PC-3 (cell line): ENCODE measurements around the gene ARSD. TPM values are rescaled to one million over a fixed set of nuclear protein-coding genes. Genes with fewer than 3 reads are reported as not detected.

ENCODE experiments used
- ATAC-seq: fragments of 200-7000 bp; cut with Tn5 transposase; 2 replicates; pipeline ENCODE4 v1.9.1; 2020; ENCODE audit warnings: mild to moderate bottlenecking, moderate library complexity
- BruUV-seq: library from RNA; stranded (reverse); fragments of 400-500 nt; replicated peaks from 2 replicates; lab custom pipeline; 2021; lab: Mats Ljungman, UMichigan
- CTCF ChIA-PET: fragments of 300-600 bp; sonication (Branson Sonifier 250); formaldehyde crosslinking; loops from one replicate; lab custom pipeline; 2022; ENCODE audit warnings: antibody characterized with exemption; lab: Charles Lee
- POLR2A ChIA-PET: fragments of 300-600 bp; sonication (Branson Sonifier 250); formaldehyde crosslinking; loops from one replicate; lab custom pipeline; 2022; ENCODE audit warnings: antibody characterized with exemption; ENCODE audit not compliant: unreplicated experiment; lab: Charles Lee
- DNase-seq: peaks from one replicate; pipeline ENCODE4 v3.0.0-alpha.2; 2015
- H2AFZ ChIP-seq: fragments of 300-600 bp; sonication (generic); 2 replicates; pipeline ENCODE4 v1.6.0; 2016; ENCODE audit warnings: antibody characterized with exemption, low read length
- H3F3A ChIP-seq: fragments of 300-600 bp; sonication (generic); one replicate; pipeline ENCODE4 v1.6.0; 2017; ENCODE audit warnings: antibody characterized with exemption, low read length, control low read depth, mild to moderate bottlenecking; ENCODE audit not compliant: unreplicated experiment
- H3K27ac ChIP-seq: fragments of 300-600 bp; sonication (generic); 2 replicates; pipeline ENCODE4 v1.5.1; 2016; ENCODE audit warnings: mild to moderate bottlenecking, low read length
- H3K27me3 ChIP-seq: fragments of 300-600 bp; sonication (generic); 2 replicates; pipeline ENCODE4 v1.6.1; 2016; ENCODE audit warnings: low read length, mixed read lengths
- H3K36me3 ChIP-seq: fragments of 300-600 bp; sonication (generic); 2 replicates; pipeline ENCODE4 v1.6.1; 2016; ENCODE audit warnings: low read depth, mixed run types, low read length, mixed read lengths
- H3K4me1 ChIP-seq: fragments of 300-600 bp; sonication (generic); 2 replicates; pipeline ENCODE4 v1.5.1; 2016; ENCODE audit warnings: low read length; ENCODE audit not compliant: insufficient read depth
- H3K4me2 ChIP-seq: fragments of 300-600 bp; sonication (generic); 2 replicates; pipeline ENCODE4 v1.6.0; 2016; ENCODE audit warnings: low read length
- H3K4me3 ChIP-seq: fragments of 300-600 bp; sonication (generic); 2 replicates; pipeline ENCODE4 v1.5.1; 2016; ENCODE audit warnings: mild to moderate bottlenecking, low read length, mixed read lengths
- H3K79me2 ChIP-seq: fragments of 300-600 bp; sonication (generic); 2 replicates; pipeline ENCODE4 v1.6.1; 2017; ENCODE audit warnings: low read length, mixed read lengths
- H3K9ac ChIP-seq: fragments of 300-600 bp; sonication (generic); 2 replicates; pipeline ENCODE4 v1.6.0; 2016; ENCODE audit warnings: mild to moderate bottlenecking, low read length
- H3K9me2 ChIP-seq: fragments of 300-600 bp; sonication (generic); replicated peaks from 2 replicates; pipeline ENCODE4 v1.6.1; 2016; ENCODE audit warnings: mixed run types, low read length, mixed read lengths
- H3K9me3 ChIP-seq: fragments of 300-600 bp; sonication (generic); 2 replicates; pipeline ENCODE4 v1.6.1; 2016; ENCODE audit warnings: low read length, mixed read lengths
- H4K20me1 ChIP-seq: fragments of 300-600 bp; sonication (generic); 2 replicates; pipeline ENCODE4 v1.6.1; 2016; ENCODE audit warnings: low read length, mixed read lengths
- EZH2 ChIP-seq: fragments of 300-600 bp; sonication (generic); IDR thresholded peaks from one replicate; pipeline ENCODE4 v1.6.1; 2017; ENCODE audit warnings: antibody characterized with exemption, mild to moderate bottlenecking, low read length; ENCODE audit not compliant: unreplicated experiment
- EZH2phosphoT487 ChIP-seq: fragments of 300-600 bp; sonication (generic); IDR thresholded peaks from 2 replicates; pipeline ENCODE4 v1.6.1; 2018; ENCODE audit warnings: mild to moderate bottlenecking, antibody characterized with exemption, low read length, borderline replicate concordance
- intact Hi-C: fragments of 100-400 bp; cut with micrococcal nuclease; formaldehyde crosslinking; loops from 2 replicates; pipeline ENCODE4 v1.9.0; 2023
- total RNA-seq: library from RNA; depleted of rRNA; stranded (reverse); fragments of >200 nt; gene quantifications from 2 replicates; pipeline ENCODE4 v1.2.3, GENCODE V29; 2014
- TF ChIP-seq, protein P1 (sequence below): fragments of 300-600 bp; sonication (generic); conservative IDR thresholded peaks from 2 replicates; pipeline ENCODE4 v1.5.1; 2017; ENCODE audit warnings: antibody characterized with exemption, low read depth, mild to moderate bottlenecking, low read length

ARSD gene
- total RNA-seq, 1 experiment from 2014 or later, result 13.8 TPM

GRCh38 chrX:2972391-2972790, 43.3 kb upstream of the ARSD start:
- intact Hi-C loops, result no loop called here
- H3K9me3 ChIP-seq, result no peaks in the 10 kb centered on the region

DNA sequence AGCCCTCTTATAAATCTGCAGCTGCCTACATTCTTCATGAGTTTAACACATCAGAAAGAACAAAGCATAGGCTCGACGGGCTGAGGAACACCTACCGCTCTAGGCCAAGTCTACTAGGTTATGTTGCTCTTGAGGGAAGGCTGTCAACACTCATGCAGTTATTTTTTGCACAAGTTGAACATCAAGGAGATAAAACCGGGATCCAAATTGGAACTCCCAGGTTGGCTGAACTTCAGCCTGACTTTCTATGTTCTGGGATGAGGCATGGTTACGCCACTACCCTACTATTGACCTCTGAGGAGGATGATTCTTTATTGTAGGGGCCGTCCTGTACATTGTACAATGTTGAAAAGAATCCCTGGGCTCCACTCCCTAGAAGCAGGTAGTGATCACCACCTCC, 39.9 kb upstream of the ARSD start:
- H3K9me2 ChIP-seq, result no peaks in the 10 kb centered on the region
- ATAC-seq, result no peak
- H3K4me2 ChIP-seq, result no peak overlapping the region
- TF ChIP-seq EZH2phosphoT487 (no peak), EZH2 (no peak)
- TF ChIP-seq, protein P1, sequence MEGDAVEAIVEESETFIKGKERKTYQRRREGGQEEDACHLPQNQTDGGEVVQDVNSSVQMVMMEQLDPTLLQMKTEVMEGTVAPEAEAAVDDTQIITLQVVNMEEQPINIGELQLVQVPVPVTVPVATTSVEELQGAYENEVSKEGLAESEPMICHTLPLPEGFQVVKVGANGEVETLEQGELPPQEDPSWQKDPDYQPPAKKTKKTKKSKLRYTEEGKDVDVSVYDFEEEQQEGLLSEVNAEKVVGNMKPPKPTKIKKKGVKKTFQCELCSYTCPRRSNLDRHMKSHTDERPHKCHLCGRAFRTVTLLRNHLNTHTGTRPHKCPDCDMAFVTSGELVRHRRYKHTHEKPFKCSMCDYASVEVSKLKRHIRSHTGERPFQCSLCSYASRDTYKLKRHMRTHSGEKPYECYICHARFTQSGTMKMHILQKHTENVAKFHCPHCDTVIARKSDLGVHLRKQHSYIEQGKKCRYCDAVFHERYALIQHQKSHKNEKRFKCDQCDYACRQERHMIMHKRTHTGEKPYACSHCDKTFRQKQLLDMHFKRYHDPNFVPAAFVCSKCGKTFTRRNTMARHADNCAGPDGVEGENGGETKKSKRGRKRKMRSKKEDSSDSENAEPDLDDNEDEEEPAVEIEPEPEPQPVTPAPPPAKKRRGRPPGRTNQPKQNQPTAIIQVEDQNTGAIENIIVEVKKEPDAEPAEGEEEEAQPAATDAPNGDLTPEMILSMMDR, result no peak
- DNase-seq, result no peak
- no peaks in the 10 kb centered on the region for H3K79me2 ChIP-seq
- ChIA-PET POLR2A (no interaction called here), CTCF (no interaction called here)
- no peak overlapping the region for H3K4me3 ChIP-seq
- H3K9me3 ChIP-seq, result no peaks in the 10 kb centered on the region
- H3K36me3 ChIP-seq, result no peaks in the 10 kb centered on the region
- H4K20me1 ChIP-seq, result no peaks in the 10 kb centered on the region
- H3K4me1 ChIP-seq, result no peaks in the 10 kb centered on the region; the same call in 1 of the 2 replicates
- BruUV-seq, result no TSS peak
- intact Hi-C loops, result no loop called here
- H3K27me3 ChIP-seq, result 0 out of 2 replicates have a peak, but pooled peaks cover 7% of the 10 kb centered on the region
- H3K27ac ChIP-seq, result no peak overlapping the region
- H2AFZ ChIP-seq, result no peak overlapping the region
- H3F3A ChIP-seq, result no peaks in the 10 kb centered on the region
- H3K9ac ChIP-seq, result no peak overlapping the region

More at GRCh38 chrX:2972391-2972790, 43.3 kb upstream of the ARSD start:
- no peak overlapping the region for H3K4me3 ChIP-seq
- H3K9me2 ChIP-seq, result no peaks in the 10 kb centered on the region
- no peaks in the 10 kb centered on the region for H4K20me1 ChIP-seq
- H3K4me1 ChIP-seq, result no peaks in the 10 kb centered on the region; the same call in 1 of the 2 replicates
- DNase-seq (no peak), ATAC-seq (no peak)
- H3K27me3 ChIP-seq, result 0 out of 2 replicates have a peak, but pooled peaks cover 7% of the 10 kb centered on the region
- no peak for TF ChIP-seq EZH2
- no peak for TF ChIP-seq EZH2phosphoT487
- TF ChIP-seq, protein P1, result no peak
- no peaks in the 10 kb centered on the region for H3F3A ChIP-seq
- no TSS peak for BruUV-seq
- no peak overlapping the region for H2AFZ ChIP-seq
- no peak overlapping the region for H3K27ac ChIP-seq
- CTCF ChIA-PET, result no interaction called here
- H3K9ac ChIP-seq, result no peak overlapping the region
- H3K36me3 ChIP-seq, result no peaks in the 10 kb centered on the region
- no peaks in the 10 kb centered on the region for H3K79me2 ChIP-seq
- H3K4me2 ChIP-seq, result no peak overlapping the region
- POLR2A ChIA-PET, result no interaction called here

GRCh38 chrX:2967998-2968909, 39.1 kb upstream of the ARSD start:
- ChIA-PET POLR2A (no interaction called here), CTCF (no interaction called here)
- peak overlapping the region; percentile 63 for H3K4me3 ChIP-seq

More at GRCh38 chrX:2967998-2968909, 39.1 kb upstream of the ARSD start:
- Histone ChIP-seq H3K9me2 (no peaks in the 10 kb centered on the region), H3K4me2 (peak overlapping the region; percentile 85), H3K36me3 (no peaks in the 10 kb centered on the region), H3K27me3 (no peaks in the 10 kb centered on the region), H2AFZ (peak overlapping the region; percentile 88), H3K9me3 (no peaks in the 10 kb centered on the region), H4K20me1 (no peaks in the 10 kb centered on the region), H3F3A (no peaks in the 10 kb centered on the region), H3K9ac (no peak overlapping the region), H3K79me2 (no peaks in the 10 kb centered on the region), H3K27ac (no peak overlapping the region), H3K4me1 (no peaks in the 10 kb centered on the region; the same call in 1 of the 2 replicates)
- peak; percentile 91 for ATAC-seq
- TF ChIP-seq, protein P1, result no peak; the same call in 1 of the 2 replicates
- TF ChIP-seq EZH2, result no peak
- TF ChIP-seq EZH2phosphoT487, result no peak
- intact Hi-C loops, result no loop called here
- peak; percentile 50 for DNase-seq
- no TSS peak for BruUV-seq
